NCI-H146 treated with DMSO at 0.1 percent for 48 hours (cell line): ENCODE data around the gene BBS12.

ENCODE experiments used
- DNase-seq: peaks from one replicate; lab custom pipeline; 2025; ENCODE audit not compliant: unreplicated experiment; lab: John Stamatoyannopoulos, UW

BBS12 gene

DNA sequence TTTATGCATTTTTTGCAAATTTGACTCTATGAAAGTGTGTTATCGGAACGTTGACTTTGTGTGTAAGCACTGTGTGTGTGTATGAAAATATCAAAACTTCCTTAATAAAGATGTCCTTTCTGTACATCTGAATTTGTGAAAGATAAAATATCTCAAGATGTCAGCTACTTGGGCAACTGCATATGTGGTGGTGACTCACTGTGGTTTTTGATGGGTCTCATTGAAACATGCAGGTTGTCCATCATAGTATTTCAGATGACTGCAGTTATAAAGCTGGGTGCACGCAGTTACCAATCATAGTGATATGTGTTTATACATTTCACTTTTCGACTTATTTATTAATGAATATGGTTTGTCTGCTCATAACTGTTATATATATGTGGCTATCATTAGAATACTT lies 19.7 kb upstream of the BBS12 start:
- DNase-seq: no peak

- DNase-seq: no peak
Measured at GRCh38 chr4:122715221-122715620, 17.3 kb upstream of the BBS12 start.

DNA sequence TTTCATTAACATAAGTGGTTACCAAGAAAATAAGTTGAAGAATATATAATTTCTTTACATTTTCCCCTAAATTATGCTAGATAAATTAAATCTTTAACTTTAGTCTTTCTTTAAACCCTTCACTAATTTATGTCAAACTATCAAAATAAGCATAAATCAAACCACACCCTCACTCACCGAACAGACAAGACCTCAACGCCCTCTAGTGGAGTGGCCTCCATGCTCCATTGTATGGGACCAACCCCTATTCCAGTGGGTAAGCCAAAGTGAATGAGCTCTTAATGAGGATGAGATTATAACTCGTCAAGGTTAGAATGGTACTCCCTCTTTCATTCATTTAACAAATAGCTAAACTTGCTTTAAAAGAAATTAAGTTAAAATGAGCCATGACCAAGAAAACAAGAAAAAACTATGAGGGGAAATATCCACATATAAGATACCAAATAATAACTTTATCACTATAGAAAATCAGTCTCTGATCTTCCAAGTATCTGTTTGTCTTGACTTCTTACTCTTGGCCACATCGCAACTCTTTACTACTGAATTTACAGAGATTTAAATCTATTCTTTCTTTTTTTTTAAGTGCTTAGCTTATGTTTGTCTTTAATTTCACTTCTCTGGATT lies 15.6 kb upstream of the BBS12 start:
- peak; percentile 15 for DNase-seq

GRCh38 chr4:122718281-122718680 lies 14.2 kb upstream of the BBS12 start:
- no peak for DNase-seq

DNA sequence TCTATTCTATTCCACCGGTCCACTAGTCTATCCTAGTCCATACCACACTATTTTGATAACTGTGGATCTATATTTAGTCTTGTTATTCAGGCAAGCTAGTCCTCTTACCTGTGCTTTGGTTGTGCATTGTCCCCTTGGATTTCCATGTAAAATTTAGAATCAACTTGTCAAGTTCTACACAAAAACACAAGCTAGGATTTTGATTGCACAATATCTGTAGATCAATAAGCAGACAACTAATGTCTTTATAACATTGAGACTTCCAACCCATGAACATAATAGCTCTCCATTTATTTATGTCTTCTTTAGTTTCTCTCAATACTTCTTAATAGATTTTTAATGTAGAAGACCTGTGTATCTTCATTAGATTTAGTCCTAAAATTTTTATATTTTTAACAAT lies 10.2 kb upstream of the BBS12 start:
- no peak for DNase-seq

- DNase-seq: no peak
Measured at GRCh38 chr4:122728856-122729255, 3.6 kb upstream of the BBS12 start.

DNA sequence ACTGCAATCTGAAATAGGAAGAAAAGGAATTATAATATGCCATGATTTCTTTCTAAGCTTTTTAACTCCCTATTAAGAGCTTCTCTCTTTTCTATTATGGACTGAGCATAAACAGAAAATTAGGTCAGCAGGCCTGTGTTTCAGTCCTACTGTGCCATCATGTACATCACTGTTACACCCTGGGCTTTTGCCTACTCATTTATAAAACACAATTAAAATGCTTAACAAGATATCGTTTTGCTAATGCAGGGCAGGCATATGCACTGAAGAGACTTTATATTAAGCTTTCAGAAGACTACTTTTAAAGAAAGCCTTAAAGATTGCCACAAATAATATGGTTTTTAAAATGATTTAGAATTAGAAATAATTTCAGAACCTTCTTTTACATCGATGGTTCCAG lies 828 bp upstream of the BBS12 start:
- DNase-seq: no peak

- no peak for DNase-seq
Measured at GRCh38 chr4:122733787-122734120, 1.2 kb downstream of the BBS12 start.

DNA sequence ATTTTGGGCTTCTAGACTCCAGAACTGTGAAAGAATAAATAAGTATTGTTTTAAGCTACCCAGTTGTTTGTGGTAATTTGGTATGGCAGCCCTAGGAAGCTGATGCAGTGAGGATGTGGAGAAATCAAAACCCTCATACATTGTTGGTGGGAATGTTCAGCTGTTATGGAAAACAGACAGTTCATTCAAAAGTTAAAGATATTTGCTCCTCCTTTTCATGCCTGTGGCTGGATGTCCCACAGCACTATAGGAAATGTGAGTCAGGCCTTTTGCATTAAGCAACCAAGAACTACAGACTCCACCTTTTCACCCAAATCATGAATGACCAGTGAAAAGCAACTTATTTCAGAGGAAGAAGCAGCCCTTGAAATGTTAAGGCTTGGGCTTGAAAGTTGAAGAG lies 6.7 kb downstream of the BBS12 start:
- DNase-seq: no peak

GRCh38 chr4:122742933-122743829 lies 10.7 kb downstream of the BBS12 start:
- DNase-seq: peak; percentile 58

- DNase-seq: no peak
Measured at GRCh38 chr4:122744229-122744628, 11.7 kb downstream of the BBS12 start.

DNA sequence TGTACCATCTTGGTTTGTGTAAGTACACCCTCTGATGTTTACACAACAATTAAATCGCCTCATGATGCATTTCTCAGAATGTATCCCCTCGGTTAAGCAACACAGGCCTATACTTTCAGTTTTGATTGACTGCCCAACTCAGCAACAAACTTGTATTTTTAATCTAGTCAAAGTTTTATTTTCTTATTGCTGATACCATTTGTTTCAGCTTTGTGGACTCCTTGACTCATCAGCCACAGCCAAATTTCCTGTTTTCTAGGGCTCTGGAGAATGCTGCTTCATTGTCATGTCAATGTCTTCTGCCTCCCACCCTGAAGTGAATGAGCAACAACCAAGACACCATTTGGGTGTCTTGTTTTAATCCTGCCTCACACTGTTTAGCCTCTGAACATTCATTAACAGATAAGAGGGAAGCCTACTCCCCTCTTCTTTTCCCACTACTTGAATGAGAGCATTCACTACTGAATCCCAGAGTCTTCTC lies 14.0 kb downstream of the BBS12 start:
- no peak for DNase-seq

DNA sequence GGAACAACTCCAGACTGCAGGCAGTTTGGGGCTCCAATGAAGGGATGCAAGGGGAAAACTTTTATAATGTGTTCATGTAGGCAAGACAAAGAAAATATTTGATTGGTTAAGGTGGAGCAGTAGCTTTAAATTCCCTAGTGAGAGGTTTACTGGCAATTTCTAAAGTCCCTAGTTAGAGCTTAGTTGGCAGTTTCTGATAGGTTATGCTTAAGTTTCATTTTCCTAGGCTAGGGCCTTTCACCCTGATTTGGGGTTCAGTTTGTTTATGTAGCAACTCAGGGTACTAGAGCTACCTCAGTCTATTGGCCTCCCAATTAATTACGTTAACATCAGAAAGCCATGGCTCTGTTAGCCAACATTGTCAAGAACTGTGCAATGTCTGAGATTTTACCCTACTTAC lies 14.6 kb downstream of the BBS12 start:
- no peak for DNase-seq

DNA sequence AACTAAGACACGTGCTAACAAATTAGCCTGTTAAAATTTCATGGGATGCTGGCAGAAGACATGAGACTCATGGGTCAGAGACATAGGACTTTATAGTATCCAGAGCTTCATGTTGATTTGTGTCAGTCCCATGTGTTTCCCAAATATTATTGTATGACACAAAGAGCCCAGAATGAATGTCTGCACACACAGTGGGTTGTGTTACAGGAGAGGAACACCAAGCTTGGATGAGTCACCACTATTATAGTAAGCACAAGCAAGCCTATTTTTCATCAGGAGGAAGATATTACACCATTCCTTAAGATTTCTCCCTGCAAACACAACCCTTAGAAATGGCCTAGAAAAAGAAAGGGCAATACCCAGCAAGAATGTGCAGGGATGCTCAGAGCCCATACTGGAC lies 15.4 kb downstream of the BBS12 start:
- no peak for DNase-seq

DNA sequence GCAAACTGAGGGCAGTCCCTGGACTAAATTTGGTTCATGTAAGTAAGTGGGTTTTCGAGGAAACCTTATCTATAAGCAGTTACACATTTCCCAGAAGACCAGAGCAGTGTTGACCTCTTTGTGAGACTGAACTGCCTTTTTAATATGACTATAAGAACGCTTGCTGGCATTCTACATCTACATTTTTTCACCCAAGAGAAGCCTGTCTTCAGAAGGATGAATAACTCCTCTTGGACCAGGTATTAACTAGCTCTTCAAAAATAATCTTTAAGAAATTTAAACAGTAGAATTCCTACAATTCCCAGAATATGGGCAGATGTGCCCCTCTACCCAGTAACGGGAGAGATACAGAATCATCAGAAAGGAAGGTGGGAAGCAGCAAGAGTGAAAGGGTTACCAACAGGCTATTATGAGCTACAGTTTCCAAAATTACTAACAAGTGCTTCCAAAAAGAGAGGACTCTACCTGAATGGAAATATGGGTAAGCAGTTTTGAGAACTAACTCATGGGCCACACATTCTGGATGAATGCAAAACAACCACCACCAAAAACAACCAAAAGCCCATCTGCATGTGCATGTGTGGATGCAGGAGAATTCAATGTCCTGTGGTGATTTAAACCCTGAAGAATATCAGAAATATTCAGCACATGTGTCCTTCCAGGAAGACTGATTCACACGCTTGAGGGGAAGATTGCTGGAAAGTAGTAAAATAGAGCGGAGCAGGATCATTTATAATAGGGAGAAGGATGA lies 17.4 kb downstream of the BBS12 start:
- no peak for DNase-seq

GRCh38 chr4:122755675-122756074 lies 23.2 kb downstream of the BBS12 start:
- no peak for DNase-seq

DNA sequence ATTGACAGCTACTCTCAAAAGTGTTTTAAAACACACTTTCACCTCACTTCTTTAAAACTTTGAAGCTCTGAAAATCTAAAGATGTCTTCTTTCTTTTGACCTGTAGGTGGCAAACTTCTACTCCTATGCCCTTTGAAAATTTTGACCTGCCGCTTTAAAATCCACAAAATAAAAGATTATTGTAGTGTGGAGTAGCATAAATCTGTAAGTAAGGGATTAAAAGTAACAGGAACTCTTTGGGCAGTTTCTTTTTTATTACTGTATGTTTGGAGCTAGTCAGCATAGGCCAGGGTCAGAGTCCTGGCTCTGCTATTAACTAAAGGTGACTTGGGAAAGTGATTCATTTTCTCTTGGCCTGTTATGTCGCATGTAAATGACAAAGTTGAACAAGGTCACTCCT lies 25.5 kb downstream of the BBS12 start:
- DNase-seq: peak; percentile 15

DNA sequence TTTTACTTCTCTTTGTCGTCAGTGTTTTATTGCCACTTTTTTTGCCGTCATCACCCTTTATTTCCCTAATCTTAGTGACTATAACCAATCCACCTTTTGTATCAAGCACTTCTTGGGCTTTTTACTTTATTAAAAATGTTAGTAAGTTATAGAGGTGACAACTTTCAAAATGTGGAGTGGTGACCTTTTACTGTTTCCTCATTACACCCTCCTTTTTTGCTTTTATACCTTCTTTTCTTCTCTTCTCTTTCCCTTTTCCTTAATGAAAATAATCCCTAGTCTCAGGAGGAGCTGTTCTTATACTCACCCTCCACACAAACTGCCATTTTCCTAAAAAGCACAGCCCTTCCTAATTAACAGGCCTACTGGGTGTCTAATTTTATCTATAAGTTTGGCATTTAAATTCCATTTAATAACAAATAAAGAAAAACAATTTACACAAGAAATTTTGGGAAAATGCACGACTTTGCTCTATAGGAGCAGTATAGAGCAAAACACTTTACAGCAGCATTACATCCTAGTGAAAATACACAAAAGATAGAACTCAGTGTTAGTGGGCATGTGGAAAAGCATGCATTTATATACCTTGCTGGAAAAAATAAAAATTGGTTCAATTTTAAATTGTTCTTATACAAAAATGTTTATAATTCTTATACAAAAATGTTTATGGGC lies 27.3 kb downstream of the BBS12 start:
- DNase-seq: no peak

GRCh38 chr4:122762520-122762919 lies 30.0 kb downstream of the BBS12 start:
- DNase-seq: no peak

GRCh38 chr4:122762966-122763716 lies 30.6 kb downstream of the BBS12 start:
- DNase-seq: no peak
